ENCODE results near the gene POF1B. TPM values are rescaled to one million over a fixed set of nuclear protein-coding genes. Genes with fewer than 3 reads are reported as not detected.

The POF1B gene
- under 1 TPM in 3 of 6 donors, not detected in 3; 0.25 to 0.54 (median 0.27) TPM for polyA plus RNA-seq (ENCODE audit: low read depth in 6 of 6)

- ATAC-seq (ENCODE audit: low read depth in 2 of 2), result peak in 1 of 2 donors; percentile 23
- no peaks in the 10 kb centered on the region for H3K36me3 Mint-ChIP-seq
- peaks cover 0 to 4% (median 0%) of the 10 kb centered on the region in 7 donors for H3K9me3 Mint-ChIP-seq
- no peaks in the 10 kb centered on the region for H3K4me1 Mint-ChIP-seq
- DNase-seq, result no peak
- H3K4me3 Mint-ChIP-seq, result peak within 1 kb of the TSS in 1 of 8 donors; percentile 7
- H3K27me3 Mint-ChIP-seq, result no peaks in the 10 kb centered on the region
- peak within 1 kb of the TSS in 1 of 6 donors; percentile 70 for H3K27ac Mint-ChIP-seq
Measured at GRCh38 chrX:85379174-85379907, at the start of gene POF1B. TSS of gene POF1B (minus strand) at chrX:85379665. CDS start at chrX:85379454, 211 bp downstream.

- Mint-ChIP-seq H3K4me3 (no peak overlapping the region), H3K36me3 (no peaks in the 10 kb centered on the region), H3K27me3 (no peaks in the 10 kb centered on the region), H3K9me3 (peaks cover 4 to 32% (median 7%) of the 10 kb centered on the region in 7 donors), H3K4me1 (no peaks in the 10 kb centered on the region), H3K27ac (no peak overlapping the region)
- DNase-seq, result no peak
- ATAC-seq (ENCODE audit: low read depth in 2 of 2), result no peak
Measured at GRCh38 chrX:85429066-85429465, 49.6 kb upstream of the POF1B start.

GRCh38 chrX:85419293-85419692 lies 39.8 kb upstream of the POF1B start:
- no peaks in the 10 kb centered on the region for H3K4me1 Mint-ChIP-seq

GRCh38 chrX:85391878-85392238 lies 12.4 kb upstream of the POF1B start:
- ATAC-seq (ENCODE audit: low read depth in 2 of 2) (no peak), DNase-seq (no peak)
- H3K4me3 Mint-ChIP-seq, result no peak overlapping the region
- no peaks in the 10 kb centered on the region for H3K27me3 Mint-ChIP-seq
- no peak overlapping the region for H3K27ac Mint-ChIP-seq
- H3K36me3 Mint-ChIP-seq, result no peaks in the 10 kb centered on the region
- H3K9me3 Mint-ChIP-seq, result peaks cover 0 to 3% (median 0%) of the 10 kb centered on the region in 7 donors
- H3K4me1 Mint-ChIP-seq, result no peaks in the 10 kb centered on the region

More at GRCh38 chrX:85419293-85419692, 39.8 kb upstream of the POF1B start:
- Mint-ChIP-seq H3K4me3 (no peak overlapping the region), H3K9me3 (peaks cover 5 to 19% (median 8%) of the 10 kb centered on the region in 7 donors), H3K27ac (no peak overlapping the region), H3K36me3 (no peaks in the 10 kb centered on the region), H3K27me3 (no peaks in the 10 kb centered on the region)
- ATAC-seq (ENCODE audit: low read depth in 2 of 2) (no peak), DNase-seq (no peak)

GRCh38 chrX:85391185-85391877 lies 11.9 kb upstream of the POF1B start:
- no peak overlapping the region for H3K27ac Mint-ChIP-seq
- no peak for DNase-seq
- peaks cover 0 to 3% (median 0%) of the 10 kb centered on the region in 7 donors for H3K9me3 Mint-ChIP-seq
- no peaks in the 10 kb centered on the region for H3K4me1 Mint-ChIP-seq
- ATAC-seq (ENCODE audit: low read depth in 2 of 2), result no peak
- no peaks in the 10 kb centered on the region for H3K36me3 Mint-ChIP-seq
- H3K27me3 Mint-ChIP-seq, result no peaks in the 10 kb centered on the region
- no peak overlapping the region for H3K4me3 Mint-ChIP-seq

GRCh38 chrX:85381602-85382001 lies 2.1 kb upstream of the POF1B start:
- DNase-seq (no peak), ATAC-seq (ENCODE audit: low read depth in 2 of 2) (no peak)
- Mint-ChIP-seq H3K9me3 (peaks cover 0 to 4% (median 0%) of the 10 kb centered on the region in 7 donors), H3K36me3 (no peaks in the 10 kb centered on the region), H3K4me3 (no peak overlapping the region), H3K27ac (no peak overlapping the region), H3K4me1 (no peaks in the 10 kb centered on the region), H3K27me3 (no peaks in the 10 kb centered on the region)

GRCh38 chrX:85378461-85378860 lies 1.0 kb downstream of the POF1B start:
- H3K27ac Mint-ChIP-seq, result no peak overlapping the region
- H3K36me3 Mint-ChIP-seq, result no peaks in the 10 kb centered on the region
- ATAC-seq (ENCODE audit: low read depth in 2 of 2) (no peak), DNase-seq (no peak)
- H3K27me3 Mint-ChIP-seq, result no peaks in the 10 kb centered on the region
- H3K4me1 Mint-ChIP-seq, result no peaks in the 10 kb centered on the region
- no peak overlapping the region for H3K4me3 Mint-ChIP-seq
- peaks cover 0 to 4% (median 0%) of the 10 kb centered on the region in 7 donors for H3K9me3 Mint-ChIP-seq

GRCh38 chrX:85375333-85375738 lies 4.1 kb downstream of the POF1B start:
- Mint-ChIP-seq H3K4me3 (no peak overlapping the region), H3K9me3 (peaks cover 0 to 4% (median 0%) of the 10 kb centered on the region in 7 donors), H3K4me1 (no peaks in the 10 kb centered on the region), H3K27ac (no peak overlapping the region), H3K27me3 (no peaks in the 10 kb centered on the region), H3K36me3 (no peaks in the 10 kb centered on the region)
- ATAC-seq (ENCODE audit: low read depth in 2 of 2) (no peak), DNase-seq (no peak)

- no peaks in the 10 kb centered on the region for H3K36me3 Mint-ChIP-seq
- no peaks in the 10 kb centered on the region for H3K4me1 Mint-ChIP-seq
- DNase-seq, result no peak
- H3K9me3 Mint-ChIP-seq, result peaks cover 0 to 10% (median 7%) of the 10 kb centered on the region in 7 donors
- H3K4me3 Mint-ChIP-seq, result no peak overlapping the region
- no peak for ATAC-seq (ENCODE audit: low read depth in 2 of 2)
- H3K27ac Mint-ChIP-seq, result no peak overlapping the region
- no peaks in the 10 kb centered on the region for H3K27me3 Mint-ChIP-seq
Measured at GRCh38 chrX:85365370-85365995, 14.0 kb downstream of the POF1B start.

GRCh38 chrX:85359051-85359450 lies 20.4 kb downstream of the POF1B start:
- DNase-seq, result no peak
- H3K4me1 Mint-ChIP-seq, result no peaks in the 10 kb centered on the region
- H3K27ac Mint-ChIP-seq, result no peak overlapping the region
- peaks cover 6 to 18% (median 10%) of the 10 kb centered on the region in 7 donors for H3K9me3 Mint-ChIP-seq
- ATAC-seq (ENCODE audit: low read depth in 2 of 2), result no peak
- no peaks in the 10 kb centered on the region for H3K36me3 Mint-ChIP-seq
- no peak overlapping the region for H3K4me3 Mint-ChIP-seq
- H3K27me3 Mint-ChIP-seq, result no peaks in the 10 kb centered on the region

- no peak for DNase-seq
- no peak for ATAC-seq (ENCODE audit: low read depth in 2 of 2)
- no peaks in the 10 kb centered on the region for H3K4me1 Mint-ChIP-seq
- no peaks in the 10 kb centered on the region for H3K27me3 Mint-ChIP-seq
- H3K4me3 Mint-ChIP-seq, result no peak overlapping the region
- H3K36me3 Mint-ChIP-seq, result no peaks in the 10 kb centered on the region
- H3K9me3 Mint-ChIP-seq, result peaks cover 0 to 3% (median 0%) of the 10 kb centered on the region in 7 donors
- H3K27ac Mint-ChIP-seq, result no peak overlapping the region
Measured at GRCh38 chrX:85345523-85345922, 33.9 kb downstream of the POF1B start.

GRCh38 chrX:85327060-85327333 lies 52.5 kb downstream of the POF1B start:
- no peak for DNase-seq
- Mint-ChIP-seq H3K27ac (no peak overlapping the region), H3K9me3 (peaks cover 0 to 12% (median 7%) of the 10 kb centered on the region in 7 donors), H3K36me3 (no peaks in the 10 kb centered on the region), H3K27me3 (no peaks in the 10 kb centered on the region), H3K4me1 (no peaks in the 10 kb centered on the region), H3K4me3 (no peak overlapping the region)
- no peak for ATAC-seq (ENCODE audit: low read depth in 2 of 2)

GRCh38 chrX:85326234-85327059 lies 53.0 kb downstream of the POF1B start:
- Mint-ChIP-seq H3K27me3 (no peaks in the 10 kb centered on the region), H3K9me3 (peaks cover 0 to 12% (median 7%) of the 10 kb centered on the region in 7 donors), H3K4me3 (no peak overlapping the region), H3K36me3 (no peaks in the 10 kb centered on the region), H3K4me1 (no peaks in the 10 kb centered on the region), H3K27ac (no peak overlapping the region)
- ATAC-seq (ENCODE audit: low read depth in 2 of 2), result no peak
- no peak for DNase-seq
